Type B pancreatic cell (in vitro differentiated cells): ENCODE data around the gene MIPOL1. TPM values are rescaled to one million over a fixed set of nuclear protein-coding genes. Genes with fewer than 3 reads are reported as not detected.
"Not testable (repeated sequence)": the region's sequence is repeated elsewhere in the genome, so short reads cannot be mapped to it uniquely, and the experiment has no call there.

Experiments
- DNase-seq: peaks from one replicate; pipeline ENCODE4 v3.0.0; 2021; ENCODE audit warnings: mixed read lengths; ENCODE audit not compliant: unreplicated experiment; ENCODE audit errors: extremely low spot score
- H3K27ac Mint-ChIP-seq: 2 replicates; pipeline ENCODE4 v1.8.0; 2021; ENCODE audit warnings: mild to moderate bottlenecking, mixed read lengths
- H3K27me3 Mint-ChIP-seq: 2 replicates; pipeline ENCODE4 v1.8.0; 2021; ENCODE audit warnings: mixed read lengths
- H3K36me3 Mint-ChIP-seq: 2 replicates; pipeline ENCODE4 v1.8.0; 2021; ENCODE audit warnings: mixed read lengths
- H3K4me1 Mint-ChIP-seq: one replicate; pipeline ENCODE4 v1.8.0; 2021; ENCODE audit warnings: mixed read lengths; ENCODE audit not compliant: unreplicated experiment
- H3K4me3 Mint-ChIP-seq: 2 replicates; pipeline ENCODE4 v1.8.0; 2021; ENCODE audit warnings: mild to moderate bottlenecking, mixed read lengths
- H3K9me3 Mint-ChIP-seq: 2 replicates; pipeline ENCODE4 v1.8.0; 2021; ENCODE audit warnings: mixed read lengths
- long read RNA-seq: library from polyadenylated mRNA; unstranded; transcript quantifications from one replicate; pipeline ENCODE4 v2.0.0, GENCODE V29; 2020
- total RNA-seq: library from RNA; stranded (reverse); gene quantifications from 2 replicates; pipeline ENCODE4 v1.2.1, GENCODE V29; 2021; ENCODE audit warnings: low replicate concordance
- TF ChIP-seq, protein P1 (sequence below): fragments of 200-600 bp; sonication (generic); conservative IDR thresholded peaks from 2 replicates; pipeline ENCODE4 v1.5.0; 2021; ENCODE audit warnings: antibody characterized with exemption, mild to moderate bottlenecking

The MIPOL1 gene, protein sequence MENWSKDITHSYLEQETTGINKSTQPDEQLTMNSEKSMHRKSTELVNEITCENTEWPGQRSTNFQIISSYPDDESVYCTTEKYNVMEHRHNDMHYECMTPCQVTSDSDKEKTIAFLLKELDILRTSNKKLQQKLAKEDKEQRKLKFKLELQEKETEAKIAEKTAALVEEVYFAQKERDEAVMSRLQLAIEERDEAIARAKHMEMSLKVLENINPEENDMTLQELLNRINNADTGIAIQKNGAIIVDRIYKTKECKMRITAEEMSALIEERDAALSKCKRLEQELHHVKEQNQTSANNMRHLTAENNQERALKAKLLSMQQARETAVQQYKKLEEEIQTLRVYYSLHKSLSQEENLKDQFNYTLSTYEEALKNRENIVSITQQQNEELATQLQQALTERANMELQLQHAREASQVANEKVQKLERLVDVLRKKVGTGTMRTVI
- 6.0 and 14.5 TPM in 2 replicates for total RNA-seq
- long read RNA-seq, full-length matches to known transcripts, result 3 of 14 reads
- long read RNA-seq, partial matches to known transcripts, result 2 of 14 reads
- long read RNA-seq, other reads (novel, unspliced or antisense), result 9 of 14 reads

DNA sequence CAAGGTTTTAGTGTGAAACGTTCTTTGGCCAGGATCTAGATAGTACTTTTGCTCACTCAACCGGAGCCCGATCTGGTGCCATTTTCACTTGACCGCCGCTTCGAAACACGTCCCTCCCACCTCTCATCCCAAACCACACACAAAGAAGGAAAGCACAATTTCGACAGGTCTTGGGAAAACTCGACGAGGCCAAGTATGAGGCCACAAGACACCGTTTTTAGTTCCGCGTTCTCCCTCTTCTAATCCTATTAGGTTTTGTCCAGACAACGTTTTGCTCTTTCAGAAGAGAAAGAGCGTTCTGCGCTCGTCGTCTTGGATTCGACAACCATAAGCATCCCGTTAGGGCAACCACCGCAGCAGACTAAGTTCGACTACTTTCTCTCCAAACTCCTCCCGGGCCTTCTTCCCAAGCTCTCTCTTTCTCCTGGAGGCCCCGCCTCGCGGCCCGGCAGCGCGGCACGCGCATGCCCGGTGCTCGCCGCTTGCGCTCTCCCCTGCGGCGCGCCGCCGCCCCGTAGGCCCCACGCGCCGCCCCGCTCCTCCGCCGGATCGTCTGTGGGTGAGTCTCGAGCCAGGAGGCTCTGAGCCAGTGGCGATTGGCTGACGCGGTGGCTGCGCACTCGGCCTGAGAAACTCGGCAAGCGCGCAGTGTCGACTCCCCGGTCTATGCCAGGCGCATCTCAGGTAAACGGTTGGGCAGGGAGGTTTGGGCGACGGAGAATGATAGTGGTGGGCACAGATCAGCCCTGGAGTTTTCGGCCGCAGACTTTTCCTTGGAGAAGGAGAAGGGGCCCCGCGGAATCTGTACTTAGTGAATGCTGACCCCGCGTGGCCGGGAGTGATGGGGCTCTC, at the start of gene MIPOL1:
Gene MIPOL1 (plus strand): TSS at position 517 of the 852 bp plus-strand sequence. CDS start 49,952 bp downstream, outside the sequence.
- Mint-ChIP-seq H3K27me3 (peaks cover 6% of the 10 kb centered on the region), H3K9me3 (no peaks in the 10 kb centered on the region), H3K27ac (peak within 1 kb of the TSS; percentile 94), H3K36me3 (no peaks in the 10 kb centered on the region), H3K4me3 (peak within 1 kb of the TSS; percentile 99), H3K4me1 (peaks cover 25% of the 10 kb centered on the region)
- TF ChIP-seq, protein P1, sequence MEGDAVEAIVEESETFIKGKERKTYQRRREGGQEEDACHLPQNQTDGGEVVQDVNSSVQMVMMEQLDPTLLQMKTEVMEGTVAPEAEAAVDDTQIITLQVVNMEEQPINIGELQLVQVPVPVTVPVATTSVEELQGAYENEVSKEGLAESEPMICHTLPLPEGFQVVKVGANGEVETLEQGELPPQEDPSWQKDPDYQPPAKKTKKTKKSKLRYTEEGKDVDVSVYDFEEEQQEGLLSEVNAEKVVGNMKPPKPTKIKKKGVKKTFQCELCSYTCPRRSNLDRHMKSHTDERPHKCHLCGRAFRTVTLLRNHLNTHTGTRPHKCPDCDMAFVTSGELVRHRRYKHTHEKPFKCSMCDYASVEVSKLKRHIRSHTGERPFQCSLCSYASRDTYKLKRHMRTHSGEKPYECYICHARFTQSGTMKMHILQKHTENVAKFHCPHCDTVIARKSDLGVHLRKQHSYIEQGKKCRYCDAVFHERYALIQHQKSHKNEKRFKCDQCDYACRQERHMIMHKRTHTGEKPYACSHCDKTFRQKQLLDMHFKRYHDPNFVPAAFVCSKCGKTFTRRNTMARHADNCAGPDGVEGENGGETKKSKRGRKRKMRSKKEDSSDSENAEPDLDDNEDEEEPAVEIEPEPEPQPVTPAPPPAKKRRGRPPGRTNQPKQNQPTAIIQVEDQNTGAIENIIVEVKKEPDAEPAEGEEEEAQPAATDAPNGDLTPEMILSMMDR, result peak; percentile 44
- DNase-seq, result peak; percentile 87

DNA sequence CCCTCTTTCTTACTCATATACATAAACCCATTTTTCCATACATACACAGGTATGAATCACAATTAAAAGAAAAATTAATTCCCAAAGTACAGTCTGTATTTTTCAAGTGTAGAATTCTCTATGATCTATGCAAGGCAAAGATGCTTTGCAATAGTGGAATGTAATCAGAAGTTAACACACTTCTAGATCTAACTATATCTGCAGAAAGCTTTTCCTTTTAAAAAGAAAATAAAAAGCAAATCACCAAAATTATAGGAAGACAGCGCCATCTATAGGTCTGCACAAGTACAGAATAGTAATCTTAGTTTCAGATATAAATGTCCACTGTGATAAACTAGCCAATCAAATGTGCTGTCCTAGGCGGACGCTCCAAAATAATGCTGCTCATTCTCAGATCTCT, 47.3 kb upstream of the MIPOL1 start:
- no peaks in the 10 kb centered on the region for H3K36me3 Mint-ChIP-seq
- DNase-seq, result no peak
- H3K27ac Mint-ChIP-seq, result no peak overlapping the region
- H3K9me3 Mint-ChIP-seq, result no peaks in the 10 kb centered on the region
- H3K4me3 Mint-ChIP-seq, result no peak overlapping the region
- peaks cover 35% of the 10 kb centered on the region for H3K27me3 Mint-ChIP-seq
- TF ChIP-seq, protein P1, result peak; percentile 88
- peaks cover 6% of the 10 kb centered on the region for H3K4me1 Mint-ChIP-seq

DNA sequence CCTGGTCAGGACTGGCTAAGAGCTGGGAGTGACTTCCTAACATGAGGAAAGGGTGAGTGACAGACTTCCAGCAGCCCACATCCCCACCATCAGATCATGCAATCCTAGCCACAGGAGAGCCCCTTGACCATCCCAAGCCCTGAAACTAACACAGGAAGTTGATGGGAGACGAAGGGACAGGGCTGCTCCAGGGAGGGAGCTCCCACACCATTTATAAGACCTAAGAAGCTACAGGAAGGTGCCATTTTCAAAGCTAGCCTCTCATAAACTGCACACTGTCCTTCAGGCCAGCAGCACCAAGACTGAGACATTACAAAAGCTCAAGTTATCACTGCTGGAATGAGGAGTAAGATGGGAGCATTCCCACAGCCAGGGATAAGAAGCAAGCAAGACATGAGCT, 44.7 kb upstream of the MIPOL1 start:
- H3K4me1 Mint-ChIP-seq, result peaks cover 3% of the 10 kb centered on the region
- TF ChIP-seq, protein P1, result no peak
- no peaks in the 10 kb centered on the region for H3K36me3 Mint-ChIP-seq
- H3K9me3 Mint-ChIP-seq, result peaks cover 5% of the 10 kb centered on the region
- no peak for DNase-seq
- no peak overlapping the region for H3K4me3 Mint-ChIP-seq
- H3K27ac Mint-ChIP-seq, result no peak overlapping the region
- H3K27me3 Mint-ChIP-seq, result peaks cover 28% of the 10 kb centered on the region

DNA sequence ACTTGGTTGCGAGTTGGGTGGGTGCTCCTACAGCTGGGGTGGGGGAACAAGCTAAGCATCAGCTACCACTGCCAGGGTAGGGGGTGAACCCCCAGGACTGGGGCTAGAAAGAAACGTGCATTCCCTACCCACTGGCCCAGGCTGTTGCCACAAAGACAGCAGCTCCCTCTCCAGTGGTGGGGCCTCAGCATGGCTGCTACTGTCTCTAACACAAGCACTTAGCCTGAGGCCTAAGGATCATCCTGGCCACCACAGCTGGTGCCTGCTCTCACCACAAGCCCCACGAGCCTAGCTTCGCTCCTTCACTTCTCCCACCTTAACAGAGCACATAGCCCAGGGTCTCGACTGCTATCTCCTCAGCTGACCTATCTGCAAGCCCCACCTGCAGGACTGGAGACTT, 44.3 kb upstream of the MIPOL1 start:
- Mint-ChIP-seq H3K27ac (no peak overlapping the region), H3K4me3 (no peak overlapping the region), H3K27me3 (peaks cover 29% of the 10 kb centered on the region), H3K9me3 (peaks cover 5% of the 10 kb centered on the region), H3K36me3 (no peaks in the 10 kb centered on the region), H3K4me1 (peaks cover 3% of the 10 kb centered on the region)
- TF ChIP-seq, protein P1, result no peak
- no peak for DNase-seq

DNA sequence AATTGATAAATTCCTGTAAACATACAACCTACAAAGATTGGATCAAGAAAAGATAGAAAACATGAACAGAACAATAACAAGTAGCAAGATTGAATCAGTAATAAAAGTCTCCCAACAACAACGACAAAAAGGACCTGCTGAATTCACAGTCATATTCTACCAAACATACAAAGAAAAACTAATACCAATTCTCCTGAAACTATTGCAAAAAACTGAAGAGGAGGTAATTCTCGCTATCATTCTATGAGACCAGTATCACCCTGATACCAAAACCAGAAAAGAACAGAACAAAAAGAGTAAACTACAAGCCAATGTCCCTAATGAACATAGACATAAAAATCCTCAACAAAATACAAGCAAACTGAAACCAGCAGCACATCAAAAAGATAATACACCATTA, 39.8 kb upstream of the MIPOL1 start:
- TF ChIP-seq, protein P1, result no peak
- H3K4me1 Mint-ChIP-seq, result no peaks in the 10 kb centered on the region
- no peak for DNase-seq
- no peak overlapping the region for H3K27ac Mint-ChIP-seq
- peaks cover 22% of the 10 kb centered on the region for H3K27me3 Mint-ChIP-seq
- H3K4me3 Mint-ChIP-seq, result no peak overlapping the region
- peaks cover 5% of the 10 kb centered on the region for H3K9me3 Mint-ChIP-seq
- no peaks in the 10 kb centered on the region for H3K36me3 Mint-ChIP-seq

DNA sequence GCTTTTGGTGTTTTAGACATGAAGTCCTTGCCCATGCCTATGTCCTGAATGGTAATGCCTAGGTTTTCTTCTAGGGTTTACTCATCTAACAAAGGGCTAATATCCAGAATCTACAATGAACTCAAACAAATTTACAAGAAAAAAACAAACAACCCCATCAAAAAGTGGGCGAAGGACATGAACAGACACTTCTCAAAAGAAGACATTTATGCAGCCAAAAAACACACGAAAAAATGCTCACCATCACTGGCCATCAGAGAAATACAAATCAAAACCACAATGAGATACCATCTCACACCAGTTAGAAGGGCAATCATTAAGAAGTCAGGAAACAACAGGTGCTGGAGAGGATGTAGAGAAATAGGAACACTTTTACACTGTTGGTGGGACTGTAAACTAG, 35.4 kb upstream of the MIPOL1 start:
- H3K4me1 Mint-ChIP-seq, H3K4me3 Mint-ChIP-seq, H3K27me3 Mint-ChIP-seq, DNase-seq, H3K36me3 Mint-ChIP-seq, H3K27ac Mint-ChIP-seq, H3K9me3 Mint-ChIP-seq: not testable (repeated sequence)
